ENCODE measurements around the gene MUC4.
"Not testable (repeated sequence)": the region's sequence is repeated elsewhere in the genome, so short reads cannot be mapped to it uniquely, and the experiment has no call there.

MUC4 gene

DNA sequence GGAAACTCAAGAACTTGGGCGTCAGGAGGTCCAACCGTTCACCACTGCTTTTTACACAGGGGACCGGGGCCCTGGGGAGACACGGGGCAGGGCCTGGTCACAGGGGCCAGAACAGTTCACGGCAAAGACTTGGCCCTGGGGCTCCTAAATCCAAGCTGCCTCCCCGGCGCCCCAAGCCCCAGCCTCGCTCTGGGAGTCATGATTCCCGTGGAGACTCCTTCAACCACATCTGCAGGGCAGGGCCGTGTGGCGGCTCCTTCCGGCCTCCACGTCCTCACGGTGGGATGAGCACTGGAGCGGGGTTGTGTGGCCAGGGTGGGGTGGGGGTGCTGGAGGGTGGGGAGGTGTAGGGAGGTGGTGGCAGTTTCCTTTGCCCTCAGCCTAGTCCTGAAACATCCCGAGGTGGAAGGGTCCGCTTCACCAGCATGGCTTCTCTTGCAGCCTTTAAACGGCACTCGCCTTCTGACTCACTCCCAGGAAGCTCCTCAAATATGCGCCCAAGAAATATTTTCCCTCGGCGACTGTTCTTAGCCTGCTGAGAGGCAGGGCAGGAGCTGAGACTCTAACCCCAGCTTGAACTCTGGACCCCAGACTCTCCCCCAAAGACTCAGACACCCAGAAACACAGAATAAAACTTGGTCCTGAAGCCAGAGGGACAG is 1.8 kb downstream of the MUC4 start:
- DNase-seq: no peak

DNA sequence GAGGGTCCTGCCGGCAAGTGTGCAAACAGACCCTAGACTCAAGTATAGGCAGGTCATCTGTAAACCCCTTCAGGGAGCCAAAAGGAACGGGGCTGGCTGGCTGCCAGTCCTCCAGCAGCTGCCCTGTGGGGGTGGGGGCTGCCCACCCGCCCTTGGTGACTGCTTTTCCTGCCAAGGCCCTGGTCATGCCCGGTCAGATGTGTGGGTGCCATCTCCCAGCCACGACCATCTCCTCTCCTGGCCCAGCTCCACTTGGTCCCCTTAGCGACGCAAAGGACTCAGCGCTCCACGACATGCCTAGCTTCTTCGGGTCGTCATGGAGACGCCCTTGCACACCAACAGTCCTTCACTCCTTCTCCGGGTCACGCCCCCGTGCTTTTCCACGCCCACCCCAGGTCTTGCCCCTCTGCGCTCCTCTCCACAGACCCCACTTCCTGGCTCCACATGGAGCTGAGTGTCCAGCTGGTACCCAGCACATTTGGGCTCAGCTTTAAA is 2.4 kb downstream of the MUC4 start:
- DNase-seq: no peak

DNA sequence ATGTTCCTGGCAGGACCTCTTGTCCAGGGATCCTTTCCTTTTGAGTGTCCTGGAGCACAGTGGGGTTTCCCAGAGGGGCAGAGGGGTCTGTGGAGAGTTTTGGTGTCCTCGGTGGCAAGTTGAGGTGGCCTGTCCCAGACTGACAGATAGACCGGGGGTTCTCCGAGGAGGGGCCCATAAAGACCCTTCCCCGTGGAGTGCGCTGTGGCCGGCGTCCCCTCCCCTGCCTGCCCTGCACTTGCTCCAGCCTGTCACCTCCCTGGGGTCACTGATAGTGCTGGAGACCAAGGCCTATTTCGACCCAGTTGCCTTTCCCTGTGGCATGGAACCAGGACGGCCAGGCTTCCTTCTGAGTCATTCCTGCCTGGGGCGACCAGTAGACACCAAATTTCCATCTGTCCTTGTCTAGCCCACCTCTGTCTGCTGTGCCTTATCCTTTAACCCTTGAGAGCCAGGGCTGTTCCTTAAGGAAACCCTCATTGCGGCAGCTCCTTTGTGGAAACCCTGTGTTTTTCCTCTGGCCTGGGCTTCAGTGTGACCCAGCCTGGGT is 2.9 kb downstream of the MUC4 start:
- no peak for DNase-seq

DNA sequence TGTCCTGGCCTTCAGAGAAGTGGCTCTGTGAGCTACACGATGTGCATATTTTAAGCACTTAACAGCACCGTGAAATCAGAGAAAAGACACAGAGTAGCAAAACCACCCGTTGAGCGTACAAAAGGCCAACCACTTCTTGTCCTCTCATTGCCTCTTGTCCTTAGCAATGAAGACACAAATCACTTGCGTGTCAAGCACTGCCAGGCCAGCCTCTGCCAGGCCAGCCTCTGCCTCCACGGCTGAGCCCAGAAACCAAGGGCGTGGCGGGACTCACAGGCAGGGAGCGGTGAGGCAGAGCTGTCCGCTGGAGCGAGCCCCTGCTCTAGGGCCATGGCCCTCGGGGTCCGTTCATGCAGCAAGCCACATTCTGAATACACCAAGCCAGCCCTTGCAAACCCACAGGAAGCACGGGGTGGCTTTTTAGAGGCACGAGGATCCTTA is 4.0 kb downstream of the MUC4 start:
- no peak for DNase-seq

DNA sequence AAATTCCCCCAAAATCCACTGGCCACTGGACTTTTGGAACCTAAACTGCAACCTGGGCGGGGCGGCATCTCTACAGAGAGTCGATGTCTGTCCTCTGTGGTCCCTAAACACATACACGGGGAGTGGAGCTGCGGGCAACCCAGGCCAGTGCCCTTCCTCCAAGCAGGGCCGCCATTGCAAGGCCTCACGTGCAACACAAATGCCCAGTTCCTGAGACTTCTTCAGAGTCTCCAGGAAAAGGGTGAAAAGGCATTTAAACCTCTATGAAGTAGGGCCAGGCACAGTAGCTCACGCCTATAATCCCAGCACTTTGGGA is 4.9 kb downstream of the MUC4 start:
- no peak for DNase-seq

DNA sequence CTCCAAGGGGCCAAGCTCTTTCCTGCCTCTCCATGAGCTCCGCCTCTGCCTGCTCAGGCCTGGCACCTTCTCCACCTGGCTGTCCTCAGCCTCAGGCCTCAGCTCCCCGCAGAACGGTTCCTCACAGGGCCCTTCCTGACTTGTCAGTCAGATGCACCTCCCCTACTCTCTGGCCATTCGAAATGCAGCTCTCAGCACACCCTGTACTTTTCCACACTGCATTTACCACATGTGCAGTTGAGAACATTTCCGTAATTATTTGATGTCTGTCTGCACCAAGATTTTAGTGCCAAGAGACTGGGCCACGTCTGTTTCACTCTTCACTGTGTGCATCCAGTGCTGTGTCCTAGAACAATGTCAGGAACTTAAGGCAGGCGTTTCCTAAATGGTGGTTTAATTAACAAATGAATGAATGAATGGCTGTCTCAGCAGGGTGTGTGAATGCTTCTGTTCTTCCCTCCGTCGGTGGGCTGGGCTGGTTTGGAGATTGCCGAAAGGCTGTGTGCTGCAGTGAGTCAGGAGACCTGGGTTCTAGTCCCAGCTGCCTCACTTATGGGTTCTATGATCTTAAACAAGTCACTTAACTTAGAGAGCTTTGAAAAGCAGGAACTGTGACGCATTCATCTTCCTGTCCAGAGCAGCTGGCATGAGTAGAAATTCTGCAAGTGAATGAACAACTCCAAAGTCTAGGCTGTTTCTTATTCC is 5.4 kb downstream of the MUC4 start:
- DNase-seq: no peak

DNA sequence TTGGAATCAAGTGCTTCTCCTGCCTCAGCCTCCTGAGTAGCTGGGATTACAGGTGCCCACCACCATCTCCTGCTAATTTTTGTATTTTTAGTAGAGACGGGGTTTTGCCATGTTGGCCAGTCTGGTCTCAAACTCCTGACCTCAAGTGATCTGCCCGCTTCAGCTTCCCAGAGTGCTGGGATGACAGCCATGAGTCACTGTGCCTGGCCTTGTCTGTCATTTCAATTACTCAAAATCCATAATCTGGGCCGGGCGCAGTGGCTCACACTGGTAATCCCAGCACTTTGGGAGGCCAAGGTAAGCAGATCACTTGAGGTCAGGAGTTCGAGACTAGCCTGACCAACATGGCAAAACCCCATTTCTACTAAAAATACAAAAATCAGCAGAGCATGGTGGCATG is 6.1 kb downstream of the MUC4 start:
- not testable (repeated sequence) for DNase-seq

DNA sequence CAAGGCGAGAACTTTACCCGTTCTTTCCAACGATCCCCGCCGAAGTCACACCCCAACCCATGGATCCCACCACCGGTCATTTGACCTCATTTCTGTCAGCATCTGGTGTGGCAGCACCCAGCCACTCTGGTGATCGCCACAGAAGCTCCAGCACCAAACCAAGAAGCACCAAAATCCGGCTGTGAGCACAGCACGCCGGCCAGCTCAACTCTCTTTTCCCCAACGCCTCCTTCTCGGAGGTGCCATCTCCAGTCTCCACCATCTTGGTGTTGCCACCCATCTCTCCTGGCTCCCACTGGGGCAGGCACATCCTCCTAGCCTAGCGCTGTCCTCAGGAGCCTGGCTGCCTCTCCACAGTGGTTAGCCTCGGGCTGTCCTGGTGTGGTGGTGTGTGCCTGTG is 6.5 kb downstream of the MUC4 start:
- DNase-seq: no peak

DNA sequence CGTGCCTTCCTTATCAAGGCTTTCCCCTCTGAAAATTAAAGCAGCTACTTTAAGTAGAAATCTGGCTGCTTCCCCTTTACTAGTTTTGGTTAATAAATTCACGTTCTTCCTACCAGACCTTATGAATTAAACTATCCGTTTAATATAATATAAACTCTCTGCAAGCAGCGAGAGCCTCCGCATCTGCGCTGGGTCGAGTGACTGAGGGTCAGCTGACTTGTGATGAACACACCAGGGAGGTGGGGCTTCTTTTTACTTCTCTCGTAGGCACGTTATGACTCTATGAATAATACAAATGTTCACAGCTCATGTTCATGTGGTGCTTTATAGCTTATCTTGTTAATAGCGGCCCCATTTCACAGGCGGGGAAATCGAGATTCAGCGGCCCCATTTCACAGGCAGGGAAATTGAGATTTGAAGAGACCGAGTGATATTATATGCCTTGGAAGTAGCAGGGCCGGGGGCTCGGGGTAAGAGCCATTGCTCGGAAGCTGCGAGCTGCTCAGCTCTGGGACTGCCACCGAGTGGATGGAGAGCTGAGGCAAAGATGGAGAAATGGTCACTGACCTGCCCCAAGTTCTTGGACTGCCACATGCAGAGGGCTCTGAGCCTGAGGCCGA is 8.3 kb downstream of the MUC4 start:
- DNase-seq: no peak

DNA sequence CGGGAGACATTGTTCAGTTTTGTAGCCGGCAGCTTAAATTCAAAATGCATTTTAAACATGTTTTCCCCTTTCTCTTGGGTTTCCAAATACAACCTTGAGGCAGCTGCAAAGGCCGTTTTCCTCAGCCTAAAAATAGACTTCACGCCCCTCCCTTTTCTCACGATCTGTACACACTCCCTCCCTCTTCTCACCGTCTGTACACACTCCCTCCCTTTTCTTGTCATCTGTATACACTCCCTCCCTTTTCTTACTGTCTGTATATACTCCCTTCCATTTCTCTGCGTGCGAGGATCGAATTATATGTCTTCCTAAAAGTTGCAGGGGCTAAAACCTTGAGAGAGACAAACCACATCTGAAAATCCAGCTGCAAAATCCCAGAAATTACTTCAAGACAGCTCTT is 8.9 kb downstream of the MUC4 start:
- DNase-seq: no peak

DNA sequence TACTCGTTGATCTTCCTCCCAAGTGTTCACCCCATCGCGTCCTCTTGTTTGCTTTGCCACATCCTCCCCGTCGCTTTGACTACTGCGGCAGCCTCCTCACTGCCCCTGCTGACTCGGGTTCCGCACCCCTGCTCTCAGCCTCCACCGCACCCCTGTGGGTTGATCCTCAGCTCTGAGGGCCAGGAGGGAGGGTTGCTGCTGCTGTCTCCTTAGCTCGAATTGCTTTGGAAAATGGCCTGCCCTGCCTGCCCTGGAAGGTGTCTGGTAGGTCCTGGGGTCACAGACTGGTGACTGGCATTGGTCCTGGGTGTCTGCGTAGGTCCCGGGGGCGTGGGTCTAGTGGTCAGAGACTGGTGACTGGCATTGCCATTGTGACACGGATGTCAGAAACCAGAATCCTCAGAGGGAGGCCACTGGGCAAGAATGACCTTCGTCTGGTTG is 9.4 kb downstream of the MUC4 start:
- no peak for DNase-seq

DNA sequence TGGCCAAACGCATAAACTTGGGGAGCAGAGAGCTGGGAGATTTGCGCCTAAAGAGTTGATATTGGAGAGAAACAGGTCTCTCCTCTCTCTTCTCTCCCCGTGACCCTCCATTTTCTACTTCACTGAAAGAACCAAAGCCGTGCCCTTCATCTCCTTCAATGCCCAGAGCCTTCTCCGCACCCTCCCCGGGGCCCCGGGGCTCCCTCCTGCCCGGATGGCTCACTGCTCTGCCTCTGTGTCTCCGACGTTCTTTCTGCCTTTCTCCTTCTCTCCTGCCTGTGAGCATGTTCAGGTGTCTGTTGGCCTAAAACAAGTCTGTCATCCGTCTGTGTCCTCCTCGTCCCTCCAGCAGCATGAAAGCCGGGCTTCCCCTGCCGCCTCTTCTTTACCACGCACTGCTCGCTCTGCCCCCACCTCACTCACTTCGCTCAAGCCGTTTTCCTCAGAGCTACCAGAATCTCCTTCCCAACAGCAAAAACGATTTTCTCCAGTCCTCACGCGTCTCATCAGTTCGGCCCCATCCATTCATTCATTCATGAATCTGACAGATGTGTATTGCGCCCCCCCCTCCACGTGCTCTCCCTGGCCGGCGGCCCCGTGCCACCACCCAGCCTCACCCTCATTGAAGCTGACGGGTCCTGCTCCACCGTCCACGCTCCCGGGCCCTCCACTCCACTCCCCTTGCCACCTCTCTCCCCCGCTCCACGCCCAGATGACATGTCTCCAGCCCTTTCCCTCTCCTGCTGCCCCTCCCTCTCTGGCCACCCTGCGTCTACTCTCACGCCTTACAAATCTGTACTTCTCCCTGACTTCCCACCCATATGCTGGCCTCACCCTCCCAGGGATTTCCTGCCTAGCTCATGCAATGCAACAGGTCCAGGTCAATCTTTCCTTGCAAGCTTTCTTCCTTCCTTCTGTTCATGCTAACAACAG is 10.2 kb downstream of the MUC4 start:
- no peak for DNase-seq

DNA sequence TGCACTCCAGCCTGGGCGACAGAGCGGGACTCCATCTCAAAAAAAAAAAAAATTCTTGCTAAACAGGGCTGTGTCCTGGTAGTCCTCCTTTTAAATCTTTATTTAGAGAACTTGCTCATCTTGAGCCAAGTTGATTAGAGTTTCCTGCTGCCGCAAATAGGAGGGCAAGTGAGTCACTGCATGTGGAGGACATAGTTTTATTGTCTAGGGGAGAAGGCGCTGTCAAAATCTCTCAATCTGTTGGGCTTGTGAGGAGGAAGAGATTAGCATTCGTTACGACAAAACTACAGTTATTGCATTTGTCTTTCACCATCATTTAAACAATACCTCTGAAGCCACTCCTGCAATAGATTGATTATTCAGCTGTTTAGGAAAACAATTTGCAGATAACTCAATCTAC is 11.5 kb downstream of the MUC4 start:
- DNase-seq: no peak

DNA sequence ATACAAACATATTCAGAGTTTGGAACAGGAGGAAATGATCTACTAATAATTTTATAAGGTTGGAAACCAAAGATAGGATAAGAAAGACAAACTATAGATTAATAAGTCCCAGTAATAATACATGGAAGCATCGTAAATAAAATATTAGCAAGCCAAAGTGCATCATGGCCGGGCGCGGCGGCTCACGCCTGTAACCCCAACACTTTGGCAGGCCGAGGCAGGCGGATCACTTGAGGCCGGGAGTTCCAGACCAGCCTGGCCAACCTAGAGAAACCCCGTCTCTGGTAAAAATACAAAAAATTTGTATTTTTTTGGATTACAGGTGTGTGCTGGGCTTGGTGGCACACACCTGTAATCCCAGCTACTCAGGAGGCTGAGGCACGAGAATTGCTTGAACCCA is 14.9 kb downstream of the MUC4 start:
- DNase-seq: no peak

DNA sequence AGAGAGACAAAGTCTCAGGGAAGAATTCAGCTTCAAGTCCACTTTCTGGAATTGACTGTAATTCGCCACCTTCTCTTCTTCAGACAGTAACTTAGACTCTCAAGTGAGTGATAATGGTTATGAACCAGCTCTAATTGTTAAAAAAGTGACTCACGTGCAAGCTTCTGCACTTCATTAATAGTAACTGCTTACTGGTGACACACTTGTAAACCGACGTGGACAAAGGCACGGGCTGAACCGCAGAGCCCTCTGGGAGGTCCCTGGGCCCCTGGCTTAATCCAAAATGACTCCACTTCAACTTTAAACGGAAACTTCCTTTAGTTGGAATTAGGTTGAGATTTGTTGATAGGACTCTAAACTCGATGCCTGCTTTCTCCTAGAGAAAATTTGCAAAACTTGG is 17.0 kb downstream of the MUC4 start:
- peak; percentile 31 for DNase-seq

DNA sequence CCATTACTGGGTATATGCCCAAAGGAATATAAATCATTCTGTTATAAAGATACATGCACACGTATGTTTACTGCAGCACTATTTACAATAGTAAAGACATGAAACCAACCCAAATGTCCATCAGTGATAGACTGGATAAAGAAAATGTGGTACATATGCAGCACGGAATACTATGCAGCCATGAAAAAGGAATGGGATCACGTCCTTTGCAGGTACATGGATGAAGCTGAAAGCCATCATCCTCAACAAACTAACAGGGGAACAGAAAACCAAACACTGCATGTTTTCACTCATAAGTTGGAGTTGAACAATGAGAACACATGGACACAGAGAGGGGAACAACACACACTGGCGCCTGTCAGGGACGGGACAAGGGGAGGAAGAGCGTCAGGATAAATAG is 19.1 kb downstream of the MUC4 start:
- not testable (repeated sequence) for DNase-seq

DNA sequence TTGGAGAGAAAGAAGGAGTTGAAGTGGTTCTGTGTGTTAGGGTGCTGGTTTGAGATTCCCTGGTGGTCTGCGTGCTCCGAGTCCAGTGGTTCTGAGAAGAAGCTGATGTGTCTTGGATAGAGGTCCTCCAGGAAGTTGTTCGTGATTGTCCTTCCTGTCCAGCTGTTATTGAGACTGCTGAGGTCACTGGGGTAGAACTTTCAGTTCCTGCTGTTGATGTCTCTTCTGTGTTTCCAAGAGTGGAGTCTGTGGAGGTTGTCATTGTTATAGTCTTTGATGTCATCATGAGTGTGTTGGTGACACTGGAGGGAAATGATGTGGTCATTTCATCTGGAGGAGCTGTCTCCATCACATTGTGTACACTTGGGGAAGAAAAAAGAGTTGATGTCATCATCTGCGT is 20.8 kb downstream of the MUC4 start:
- no peak for DNase-seq

DNA sequence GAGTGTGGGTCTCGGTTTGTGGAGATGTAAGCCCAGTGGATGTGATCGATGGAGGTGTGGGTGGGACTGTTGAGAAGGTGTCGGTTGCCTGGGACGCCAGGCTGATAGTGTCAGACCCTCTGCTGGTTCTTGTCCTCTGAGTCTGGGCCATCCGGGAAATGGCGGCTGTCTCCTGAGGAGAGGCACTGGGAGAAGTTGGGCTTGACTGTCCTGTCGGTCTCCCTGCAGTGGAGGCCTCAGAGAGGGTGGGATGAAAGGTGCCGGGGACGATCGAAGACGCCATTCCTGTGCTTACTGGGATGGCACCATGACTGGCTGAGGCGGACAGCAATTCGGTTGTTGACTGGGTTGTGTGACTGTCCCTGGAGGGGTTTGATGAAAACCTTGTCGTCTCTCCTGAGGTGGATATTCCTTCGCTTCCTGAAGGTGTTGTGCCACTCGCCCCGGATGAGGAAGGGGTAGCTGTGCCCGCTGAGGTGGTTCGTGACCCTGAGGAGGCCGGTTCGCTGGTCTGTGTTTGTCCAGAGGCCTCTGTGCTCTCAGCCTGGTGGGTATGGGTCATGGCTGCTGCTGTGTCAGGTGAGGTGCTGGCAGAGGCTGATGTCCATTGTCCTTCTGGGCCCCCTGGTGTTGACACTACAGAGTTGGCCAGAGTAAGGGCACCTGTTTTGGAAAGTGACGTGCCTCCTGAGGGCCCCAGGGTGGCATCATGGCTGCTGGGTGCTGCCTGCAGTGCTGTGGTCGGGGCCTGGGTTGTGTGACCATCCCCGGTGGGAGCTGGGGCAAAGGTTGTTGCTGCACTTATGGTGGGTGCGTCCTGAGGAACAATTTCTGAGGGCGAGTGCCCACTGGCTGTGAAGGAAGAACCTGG is 22.8 kb downstream of the MUC4 start:
- no peak for DNase-seq

DNA sequence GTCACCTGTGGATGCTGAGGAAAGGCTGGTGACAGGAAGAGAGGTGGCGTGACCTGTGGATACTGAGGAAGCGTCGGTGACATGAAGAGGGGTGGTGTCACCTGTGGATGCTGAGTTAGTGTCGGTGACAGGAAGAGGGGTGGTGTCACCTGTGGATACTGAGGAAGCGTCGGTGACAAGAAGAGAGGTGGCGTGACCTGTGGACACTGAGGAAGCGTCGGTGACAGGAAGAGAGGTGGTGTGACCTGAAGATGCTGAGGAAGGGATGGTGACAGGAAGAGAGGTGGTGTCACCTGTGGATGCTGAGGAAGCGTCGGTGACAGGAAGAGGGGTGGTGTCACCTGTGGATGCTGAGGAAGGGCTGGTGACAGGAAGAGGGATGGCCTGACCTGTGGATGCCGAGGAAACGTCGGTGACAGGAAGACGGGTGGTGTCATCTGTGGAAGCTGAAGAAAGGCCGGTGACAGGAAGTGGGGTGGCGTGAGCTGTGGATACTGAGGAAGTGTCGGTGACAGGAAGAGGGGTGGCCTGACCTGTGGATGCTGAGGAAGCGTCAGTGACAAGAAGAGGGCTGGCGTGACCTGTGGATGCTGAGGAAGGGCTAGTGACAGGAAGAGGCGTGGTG is 25.8 kb downstream of the MUC4 start:
- DNase-seq: not testable (repeated sequence)

DNA sequence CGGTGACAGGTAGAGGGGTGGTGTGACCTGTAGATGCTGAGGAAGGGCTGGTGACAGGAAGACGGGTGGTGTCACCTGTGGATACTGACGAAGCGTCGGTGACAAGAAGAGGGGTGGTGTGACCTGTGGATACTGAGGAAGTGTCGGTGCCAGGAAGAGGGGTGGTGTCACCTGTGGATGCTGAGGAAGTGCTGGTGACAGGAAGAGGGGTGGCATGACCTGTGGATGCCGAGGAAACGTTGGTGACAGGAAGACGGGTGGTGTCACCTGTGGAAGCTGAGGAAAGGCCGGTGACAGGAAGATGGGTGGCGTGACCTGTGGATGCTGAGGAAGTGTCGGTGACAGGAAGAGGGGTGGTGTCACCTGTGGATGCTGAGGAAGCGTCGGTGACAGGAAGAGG is 27.7 kb downstream of the MUC4 start:
- not testable (repeated sequence) for DNase-seq

DNA sequence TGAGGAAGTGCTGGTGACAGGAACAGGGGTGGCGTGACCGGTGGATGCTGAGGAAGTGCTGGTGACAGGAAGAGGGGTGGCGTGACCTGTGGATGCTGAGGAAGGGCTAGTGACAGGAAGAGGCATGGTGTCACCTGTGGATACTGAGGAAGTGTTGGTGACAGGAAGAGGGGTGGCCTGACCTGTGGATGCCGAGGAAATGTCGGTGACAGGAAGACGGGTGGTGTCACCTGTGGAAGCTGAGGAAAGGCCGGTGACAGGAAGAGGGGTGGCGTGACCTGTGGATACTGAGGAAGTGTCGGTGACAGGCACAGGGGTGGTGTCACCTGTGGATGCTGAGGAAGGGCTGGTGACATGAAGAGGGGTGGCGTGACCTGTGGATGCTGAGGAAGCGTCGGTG is 30.5 kb downstream of the MUC4 start:
- DNase-seq: not testable (repeated sequence)
